ENCODE results near the gene CCDC92.
"Not testable (repeated sequence)": the region's sequence is repeated elsewhere in the genome, so short reads cannot be mapped to it uniquely, and the experiment has no call there.

The CCDC92 gene

GRCh38 chr12:123936471-123936870 lies 36.2 kb downstream of the CCDC92 start:
- DNase-seq (ENCODE audit: low spot score), result no peak

GRCh38 chr12:123935956-123936355 lies 36.7 kb downstream of the CCDC92 start:
- no peak for DNase-seq (ENCODE audit: low spot score)

- DNase-seq (ENCODE audit: low spot score), result no peak
These were observed 37.8 kb downstream of the CCDC92 start for GRCh38 chr12:123934829-123935228.

DNA sequence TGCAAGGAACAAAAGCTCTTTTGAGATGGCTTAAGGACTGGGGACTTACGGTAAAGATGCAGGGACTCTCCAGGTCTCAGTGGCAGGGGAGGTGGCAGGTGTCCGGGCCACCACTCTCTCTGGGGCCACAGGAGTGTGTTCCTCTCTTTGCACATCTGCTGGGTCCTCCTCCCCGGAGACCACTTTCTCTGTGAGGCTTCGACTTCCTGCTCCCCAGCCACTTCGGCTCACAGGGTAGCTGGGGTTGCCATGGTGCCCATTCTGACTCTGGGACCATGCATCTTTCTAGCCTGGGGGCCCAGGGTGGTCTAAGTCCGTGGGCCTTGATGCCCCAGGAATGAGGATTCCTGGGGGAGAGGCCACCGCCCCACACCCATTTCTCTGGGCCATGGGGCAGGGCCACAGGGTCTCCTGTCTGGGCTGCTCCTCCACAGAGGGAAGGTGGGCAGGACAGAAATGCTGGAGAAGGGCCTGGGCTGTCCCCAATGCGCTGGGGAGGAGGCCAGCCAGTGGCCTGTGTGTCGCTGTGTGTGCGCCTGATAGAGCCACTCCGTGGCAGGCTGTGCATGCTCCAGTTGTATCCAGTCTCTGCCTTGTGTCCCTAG lies 38.5 kb downstream of the CCDC92 start:
- DNase-seq (ENCODE audit: low spot score), result no peak

DNA sequence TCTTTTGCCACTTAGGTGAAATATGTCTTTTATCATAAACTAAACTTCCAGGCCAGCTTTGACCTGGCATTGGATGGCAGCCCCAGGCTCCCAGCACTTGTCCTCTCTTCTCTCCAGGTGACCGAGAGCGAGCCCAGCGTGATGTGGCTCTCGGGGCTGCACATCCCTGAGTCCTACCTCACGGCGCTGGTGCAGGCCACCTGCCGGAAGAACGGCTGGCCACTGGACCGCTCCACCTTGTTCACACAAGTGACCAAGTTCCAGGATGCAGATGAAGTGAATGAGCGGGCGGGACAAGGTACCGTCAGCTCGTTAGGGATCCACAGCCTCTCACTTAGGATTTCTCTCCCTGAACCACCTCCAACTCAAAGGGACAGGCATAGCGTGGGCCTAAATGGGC lies 39.4 kb downstream of the CCDC92 start:
- no peak for DNase-seq (ENCODE audit: low spot score)

- DNase-seq (ENCODE audit: low spot score), result no peak
These were observed 40.8 kb downstream of the CCDC92 start for GRCh38 chr12:123931686-123932321.

DNA sequence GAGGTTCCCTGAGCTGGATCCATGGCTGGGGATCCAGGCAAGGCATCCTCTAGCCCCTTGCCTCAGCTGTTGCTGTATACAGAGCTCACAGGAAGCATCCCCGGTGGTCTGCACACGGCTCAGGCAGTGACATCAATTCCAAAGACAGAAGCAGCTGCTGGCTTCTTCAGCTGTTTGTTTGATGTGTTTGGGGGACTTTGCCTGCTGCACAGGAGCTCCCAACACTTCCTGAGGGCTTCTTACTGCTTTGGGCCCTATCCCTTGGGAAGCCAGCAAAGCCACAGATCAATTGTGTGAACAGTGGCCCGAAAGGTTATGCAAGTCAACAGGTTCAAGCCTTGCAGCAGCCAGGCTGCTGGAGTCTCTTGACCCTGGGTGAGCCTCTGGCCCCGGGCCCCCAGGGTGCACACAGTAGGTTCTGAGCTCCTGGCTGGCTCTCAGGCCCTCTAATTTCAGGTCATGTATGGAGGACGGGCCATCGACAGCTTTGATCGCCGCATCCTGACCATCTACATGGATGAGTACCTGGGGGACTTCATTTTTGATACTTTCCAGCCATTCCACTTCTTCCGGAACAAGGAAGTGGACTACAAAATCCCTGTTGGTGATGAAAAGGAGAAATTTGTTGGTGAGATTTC lies 42.6 kb downstream of the CCDC92 start:
- no peak for DNase-seq (ENCODE audit: low spot score)

- no peak for DNase-seq (ENCODE audit: low spot score)
These were observed 43.7 kb downstream of the CCDC92 start for GRCh38 chr12:123928897-123929296.

GRCh38 chr12:123928274-123928865 lies 44.3 kb downstream of the CCDC92 start:
- no peak for DNase-seq (ENCODE audit: low spot score)

GRCh38 chr12:123924539-123924938 lies 48.1 kb downstream of the CCDC92 start:
- no peak for DNase-seq (ENCODE audit: low spot score)

DNA sequence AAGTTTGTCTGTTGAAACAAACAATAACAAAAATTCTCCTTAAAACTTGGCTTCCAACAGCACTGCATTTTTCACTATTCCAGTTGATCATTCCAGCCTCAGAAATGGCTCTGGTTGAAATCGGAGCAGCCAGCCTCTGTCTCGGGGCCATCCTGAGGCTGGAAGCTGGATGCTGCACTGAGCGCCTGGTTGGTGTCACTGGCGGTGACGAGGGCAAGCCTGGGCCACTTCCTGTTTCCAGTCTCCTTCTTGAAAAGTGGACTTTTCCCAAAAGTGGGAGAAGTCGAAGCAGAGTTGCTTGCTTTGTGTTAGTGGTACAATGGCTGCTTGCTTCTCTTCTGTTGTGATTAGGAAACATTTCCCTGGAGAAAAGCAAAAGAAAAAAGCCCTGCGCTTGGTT lies 48.7 kb downstream of the CCDC92 start:
- no peak for DNase-seq (ENCODE audit: low spot score)

DNA sequence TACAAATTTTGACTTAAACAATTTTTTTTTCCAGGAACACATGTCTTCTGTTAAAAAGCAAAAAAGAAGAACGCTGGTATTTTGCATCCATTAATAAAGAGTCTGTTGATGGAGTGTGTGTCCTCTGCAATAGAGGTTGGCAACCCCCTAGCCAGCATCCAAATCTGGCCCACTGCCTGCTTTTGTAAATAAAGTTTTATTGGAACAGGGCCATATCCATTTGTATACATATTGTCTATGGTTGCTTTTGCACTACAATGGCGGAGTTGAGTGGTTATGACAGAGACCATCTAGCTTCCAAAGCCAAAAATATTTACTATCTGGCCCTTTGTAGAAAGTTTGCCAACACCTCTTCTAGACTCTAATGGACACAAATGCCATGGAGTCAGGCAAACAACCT lies 49.6 kb downstream of the CCDC92 start:
- DNase-seq (ENCODE audit: low spot score), result no peak

GRCh38 chr12:123919980-123920360 lies 52.7 kb downstream of the CCDC92 start:
- DNase-seq (ENCODE audit: low spot score), result no peak

GRCh38 chr12:123917337-123917850 lies 55.2 kb downstream of the CCDC92 start:
- DNase-seq (ENCODE audit: low spot score), result no peak

DNA sequence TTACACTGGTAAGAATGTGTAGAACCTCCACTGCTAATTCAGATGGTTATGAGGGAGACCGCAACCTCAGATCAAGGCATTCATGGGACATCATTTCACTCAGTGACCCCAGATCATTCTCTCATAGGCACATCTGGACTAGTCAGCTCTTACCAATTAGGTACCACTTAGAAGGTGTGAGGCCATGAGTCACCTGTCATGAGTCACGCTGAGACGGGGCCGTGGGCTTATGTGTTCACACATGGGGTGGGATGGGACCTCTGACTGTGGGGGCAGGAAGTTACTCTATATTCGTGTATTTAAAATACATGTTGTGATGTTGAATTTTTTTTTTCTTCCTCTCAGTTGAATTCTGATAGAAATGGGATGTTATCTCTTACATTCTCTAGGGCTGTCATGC lies 55.9 kb downstream of the CCDC92 start:
- DNase-seq (ENCODE audit: low spot score), result no peak

- no peak for DNase-seq (ENCODE audit: low spot score)
These were observed 57.8 kb downstream of the CCDC92 start for GRCh38 chr12:123914726-123915333.

DNA sequence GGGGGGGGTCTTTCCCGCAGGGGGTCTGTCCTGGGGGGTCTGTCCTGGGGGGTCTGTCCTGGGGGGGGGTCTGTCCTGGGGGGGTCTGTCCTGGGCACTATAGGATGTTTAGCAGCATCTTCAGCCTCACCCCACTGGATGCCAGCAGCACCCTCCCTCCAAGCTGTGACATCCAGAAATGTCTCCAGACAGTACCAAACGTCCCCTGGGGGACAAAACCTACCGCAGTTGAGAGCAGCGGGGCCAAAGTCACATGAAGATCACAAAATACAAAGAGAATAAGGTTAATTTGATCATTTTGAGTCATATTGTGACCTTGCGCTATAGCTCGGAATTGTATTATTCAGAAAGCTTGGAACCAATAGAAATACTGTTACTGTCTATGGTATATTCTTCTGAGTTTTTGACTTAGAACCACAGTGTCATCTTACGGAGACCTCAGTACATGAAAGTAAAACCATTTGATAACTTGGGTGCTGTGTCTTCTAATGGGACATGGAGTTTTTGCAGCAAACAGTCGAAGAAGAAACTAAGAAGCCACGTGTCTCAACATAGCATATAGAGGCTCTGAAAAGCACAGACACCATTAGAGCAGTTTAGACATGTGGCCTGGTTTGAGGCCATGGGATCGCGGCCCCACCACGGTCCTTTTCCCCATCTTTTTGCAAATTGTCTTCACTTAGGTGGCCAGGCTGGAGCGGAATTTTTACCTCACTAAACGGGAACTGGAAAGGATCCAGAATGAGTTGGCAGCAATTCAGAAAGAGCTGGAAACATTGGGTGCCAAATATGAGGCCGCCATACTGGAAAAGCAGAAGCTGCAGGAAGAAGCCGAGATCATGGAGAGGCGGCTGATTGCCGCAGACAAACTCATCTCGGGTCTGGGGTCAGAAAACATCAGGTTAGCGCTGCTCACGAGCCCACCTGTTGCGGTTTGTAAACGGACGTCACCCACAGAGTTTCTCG lies 59.9 kb downstream of the CCDC92 start:
- DNase-seq (ENCODE audit: low spot score), result no peak

GRCh38 chr12:123911672-123912409 lies 60.8 kb downstream of the CCDC92 start:
- not testable (repeated sequence) for DNase-seq (ENCODE audit: low spot score)

DNA sequence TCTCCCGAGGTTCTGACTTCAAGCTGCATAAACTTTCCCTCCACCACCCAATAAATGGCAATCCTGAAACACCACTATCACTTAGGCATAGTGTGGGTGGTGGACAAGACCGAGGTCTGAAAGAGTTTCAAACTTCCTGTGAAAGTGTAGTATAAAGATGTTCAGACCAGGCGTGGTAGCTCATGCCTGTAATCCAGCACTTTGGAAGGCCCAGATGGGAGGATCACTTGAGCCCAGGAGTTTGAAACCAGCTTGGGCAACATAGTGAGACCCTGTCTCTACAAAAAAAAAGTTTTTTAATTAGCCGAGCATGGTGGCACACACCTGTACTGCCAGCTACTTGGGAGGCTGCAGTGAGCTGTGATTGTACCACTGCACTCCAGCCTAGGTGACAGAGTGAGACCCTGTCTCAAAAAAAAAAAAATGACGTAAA lies 61.9 kb downstream of the CCDC92 start:
- DNase-seq (ENCODE audit: low spot score), result no peak

- DNase-seq (ENCODE audit: low spot score), result no peak
These were observed 62.6 kb downstream of the CCDC92 start for GRCh38 chr12:123910057-123910456.

Data from hematopoietic multipotent progenitor cell treated with erythropoietin and hydrocortisone succinate and interleukin-3 and kit ligand, for 15 days (in vitro differentiated cells).